Breast epithelium (tissue), 3 donors: ENCODE data around the gene TTF2.

Experiments used
- POLR2A ChIP-seq: fragments of 450-650 bp; IDR thresholded peaks from one replicate; pipeline ENCODE4 v1.6.1; 2016; ENCODE audit warnings: antibody characterized with exemption, mild to moderate bottlenecking, moderate library complexity
- POLR2AphosphoS5 ChIP-seq, 3 donors: sonication (generic); formaldehyde crosslinking; IDR thresholded peaks; one replicate each; pipeline ENCODE4 v1.6.1; 2017; ENCODE audit warnings: antibody characterized with exemption in 3 of 3
- TF ChIP-seq, protein P1 (sequence below), 3 donors: fragments of 450-650 bp; IDR thresholded peaks; one replicate each; pipeline ENCODE4 v1.5.1; 2016 to 2017; ENCODE audit warnings: antibody characterized with exemption in 3 of 3, mild to moderate bottlenecking in 3 of 3, moderate library complexity in 3 of 3

DNA sequence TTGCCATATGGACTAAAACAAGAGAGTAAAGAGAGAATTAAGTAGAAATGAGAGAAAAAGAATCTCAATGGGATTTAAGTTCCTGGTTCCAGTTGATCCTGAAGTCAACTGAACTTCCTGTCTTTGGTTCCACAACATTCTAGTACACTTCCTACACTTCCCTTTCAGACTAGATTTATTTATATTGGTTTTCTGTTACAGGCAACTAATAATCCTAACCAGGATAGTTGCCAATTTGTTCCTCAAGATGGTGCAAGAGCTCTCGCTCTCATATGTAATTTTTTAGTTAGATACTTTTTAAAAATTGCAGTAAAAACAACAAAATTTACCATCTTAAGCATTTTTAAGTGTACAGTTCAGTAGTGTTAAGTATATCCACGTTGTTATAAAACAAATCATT, 90.2 kb downstream of the TTF2 start:
- TF ChIP-seq, protein P1, sequence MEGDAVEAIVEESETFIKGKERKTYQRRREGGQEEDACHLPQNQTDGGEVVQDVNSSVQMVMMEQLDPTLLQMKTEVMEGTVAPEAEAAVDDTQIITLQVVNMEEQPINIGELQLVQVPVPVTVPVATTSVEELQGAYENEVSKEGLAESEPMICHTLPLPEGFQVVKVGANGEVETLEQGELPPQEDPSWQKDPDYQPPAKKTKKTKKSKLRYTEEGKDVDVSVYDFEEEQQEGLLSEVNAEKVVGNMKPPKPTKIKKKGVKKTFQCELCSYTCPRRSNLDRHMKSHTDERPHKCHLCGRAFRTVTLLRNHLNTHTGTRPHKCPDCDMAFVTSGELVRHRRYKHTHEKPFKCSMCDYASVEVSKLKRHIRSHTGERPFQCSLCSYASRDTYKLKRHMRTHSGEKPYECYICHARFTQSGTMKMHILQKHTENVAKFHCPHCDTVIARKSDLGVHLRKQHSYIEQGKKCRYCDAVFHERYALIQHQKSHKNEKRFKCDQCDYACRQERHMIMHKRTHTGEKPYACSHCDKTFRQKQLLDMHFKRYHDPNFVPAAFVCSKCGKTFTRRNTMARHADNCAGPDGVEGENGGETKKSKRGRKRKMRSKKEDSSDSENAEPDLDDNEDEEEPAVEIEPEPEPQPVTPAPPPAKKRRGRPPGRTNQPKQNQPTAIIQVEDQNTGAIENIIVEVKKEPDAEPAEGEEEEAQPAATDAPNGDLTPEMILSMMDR (IDR thresholded peaks at IDR 0.05), result no peak
- no peak for TF ChIP-seq POLR2A
- no peak for TF ChIP-seq POLR2AphosphoS5 (IDR thresholded peaks at IDR 0.05)
